Measurements from ENCODE around the gene SUMF1. TPM values are rescaled to one million over a fixed set of nuclear protein-coding genes. Genes with fewer than 3 reads are reported as not detected.

The SUMF1 gene
- total and polyA plus RNA-seq, 2 experiments from 2014 or later: 23.5 to 29.9 TPM

- no peak overlapping the region for H3K27ac ChIP-seq
- TF ChIP-seq, protein P1, sequence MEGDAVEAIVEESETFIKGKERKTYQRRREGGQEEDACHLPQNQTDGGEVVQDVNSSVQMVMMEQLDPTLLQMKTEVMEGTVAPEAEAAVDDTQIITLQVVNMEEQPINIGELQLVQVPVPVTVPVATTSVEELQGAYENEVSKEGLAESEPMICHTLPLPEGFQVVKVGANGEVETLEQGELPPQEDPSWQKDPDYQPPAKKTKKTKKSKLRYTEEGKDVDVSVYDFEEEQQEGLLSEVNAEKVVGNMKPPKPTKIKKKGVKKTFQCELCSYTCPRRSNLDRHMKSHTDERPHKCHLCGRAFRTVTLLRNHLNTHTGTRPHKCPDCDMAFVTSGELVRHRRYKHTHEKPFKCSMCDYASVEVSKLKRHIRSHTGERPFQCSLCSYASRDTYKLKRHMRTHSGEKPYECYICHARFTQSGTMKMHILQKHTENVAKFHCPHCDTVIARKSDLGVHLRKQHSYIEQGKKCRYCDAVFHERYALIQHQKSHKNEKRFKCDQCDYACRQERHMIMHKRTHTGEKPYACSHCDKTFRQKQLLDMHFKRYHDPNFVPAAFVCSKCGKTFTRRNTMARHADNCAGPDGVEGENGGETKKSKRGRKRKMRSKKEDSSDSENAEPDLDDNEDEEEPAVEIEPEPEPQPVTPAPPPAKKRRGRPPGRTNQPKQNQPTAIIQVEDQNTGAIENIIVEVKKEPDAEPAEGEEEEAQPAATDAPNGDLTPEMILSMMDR (IDR thresholded peaks at IDR 0.05; ENCODE audit: low read depth, low read length): no peak
These were observed 39.5 kb upstream of the SUMF1 start for GRCh38 chr3:4506559-4507023.

GRCh38 chr3:4505688-4506558 lies 38.9 kb upstream of the SUMF1 start:
- DNase-seq (ENCODE audit: low read depth in 1 of 2, low spot score in 1 of 2): no peak
- H3K4me3 ChIP-seq: no peak overlapping the region
- H3K36me3 ChIP-seq: no peaks in the 10 kb centered on the region
- TF ChIP-seq, protein P1 (IDR thresholded peaks at IDR 0.05; ENCODE audit: low read depth, low read length): no peak
- no peaks in the 10 kb centered on the region for H3K27me3 ChIP-seq
- no peak overlapping the region for H3K27ac ChIP-seq
- H3K4me1 ChIP-seq (ENCODE audit: low read depth): peaks cover 30% of the 10 kb centered on the region
- no peaks in the 10 kb centered on the region for H3K9me3 ChIP-seq (ENCODE audit: low read depth)

More at GRCh38 chr3:4506559-4507023, 39.5 kb upstream of the SUMF1 start:
- H3K27me3 ChIP-seq: no peaks in the 10 kb centered on the region
- H3K36me3 ChIP-seq: no peaks in the 10 kb centered on the region
- no peak overlapping the region for H3K4me3 ChIP-seq
- H3K9me3 ChIP-seq (ENCODE audit: low read depth): no peaks in the 10 kb centered on the region
- H3K4me1 ChIP-seq (ENCODE audit: low read depth): peaks cover 30% of the 10 kb centered on the region
- no peak for DNase-seq (ENCODE audit: low read depth in 1 of 2, low spot score in 1 of 2)

GRCh38 chr3:4504340-4505261 lies 37.5 kb upstream of the SUMF1 start:
- Histone ChIP-seq H3K27ac (peak overlapping the region; percentile 32), H3K4me3 (no peak overlapping the region), H3K4me1 (ENCODE audit: low read depth) (peaks cover 30% of the 10 kb centered on the region), H3K9me3 (ENCODE audit: low read depth) (no peaks in the 10 kb centered on the region), H3K27me3 (no peaks in the 10 kb centered on the region), H3K36me3 (no peaks in the 10 kb centered on the region)
- peak; percentile 30 to 42 for DNase-seq (ENCODE audit: low read depth in 1 of 2, low spot score in 1 of 2)
- TF ChIP-seq, protein P1 (IDR thresholded peaks at IDR 0.05; ENCODE audit: low read depth, low read length): no peak

GRCh38 chr3:4503050-4503449 lies 36.0 kb upstream of the SUMF1 start:
- H3K27me3 ChIP-seq: no peaks in the 10 kb centered on the region
- no peaks in the 10 kb centered on the region for H3K9me3 ChIP-seq (ENCODE audit: low read depth)
- H3K36me3 ChIP-seq: no peaks in the 10 kb centered on the region
- no peak overlapping the region for H3K4me3 ChIP-seq
- no peak for DNase-seq (ENCODE audit: low read depth in 1 of 2, low spot score in 1 of 2)
- TF ChIP-seq, protein P1 (IDR thresholded peaks at IDR 0.05; ENCODE audit: low read depth, low read length): no peak
- peaks cover 35% of the 10 kb centered on the region for H3K4me1 ChIP-seq (ENCODE audit: low read depth)
- no peak overlapping the region for H3K27ac ChIP-seq

- no peak overlapping the region for H3K27ac ChIP-seq
- no peaks in the 10 kb centered on the region for H3K9me3 ChIP-seq (ENCODE audit: low read depth)
- peaks cover 27% of the 10 kb centered on the region for H3K4me1 ChIP-seq (ENCODE audit: low read depth)
- H3K27me3 ChIP-seq: no peaks in the 10 kb centered on the region
- H3K4me3 ChIP-seq: no peak overlapping the region
- TF ChIP-seq, protein P1 (IDR thresholded peaks at IDR 0.05; ENCODE audit: low read depth, low read length): no peak
- H3K36me3 ChIP-seq: no peaks in the 10 kb centered on the region
- DNase-seq (ENCODE audit: low read depth in 1 of 2, low spot score in 1 of 2): no peak
These were observed 34.9 kb upstream of the SUMF1 start for GRCh38 chr3:4501927-4502326.

All from cardiac muscle cell (in vitro differentiated cells and primary cell).